AG04449 (cell line): ENCODE measurements around the gene GPN1.
A peak's percentile ranks its signal among the peaks of the same experiment; 100 is the strongest.

ENCODE experiments used
- CTCF ChIA-PET: fragments of 350-600 bp; formaldehyde crosslinking; extraction: SDS; loops from one replicate; lab custom pipeline; 2021; ENCODE audit warnings: antibody characterized with exemption; lab: Yijun Ruan, JAX
- POLR2A ChIA-PET: fragments of 400-600, 350-600 bp; formaldehyde crosslinking; extraction: SDS; loops from one replicate; lab custom pipeline; 2020; ENCODE audit warnings: antibody characterized with exemption, inconsistent platforms; lab: Yijun Ruan, JAX
- DNase-seq: peaks from one replicate; pipeline ENCODE4 v3.0.0-alpha.2; 2010; ENCODE audit warnings: low read depth, low spot score
- H3K4me3 ChIP-seq: 2 replicates; pipeline ENCODE4 v1.5.1; 2011; ENCODE audit warnings: low read depth, mild to moderate bottlenecking, control low read depth, low read length
- TF ChIP-seq, protein P1 (sequence below): IDR thresholded peaks from one replicate; pipeline ENCODE4 v1.5.1; 2011; ENCODE audit warnings: mild to moderate bottlenecking, moderate library complexity, low read length, control low read depth, inconsistent platforms; ENCODE audit not compliant: insufficient read depth; ENCODE audit errors: missing control alignments

GPN1 gene

DNA sequence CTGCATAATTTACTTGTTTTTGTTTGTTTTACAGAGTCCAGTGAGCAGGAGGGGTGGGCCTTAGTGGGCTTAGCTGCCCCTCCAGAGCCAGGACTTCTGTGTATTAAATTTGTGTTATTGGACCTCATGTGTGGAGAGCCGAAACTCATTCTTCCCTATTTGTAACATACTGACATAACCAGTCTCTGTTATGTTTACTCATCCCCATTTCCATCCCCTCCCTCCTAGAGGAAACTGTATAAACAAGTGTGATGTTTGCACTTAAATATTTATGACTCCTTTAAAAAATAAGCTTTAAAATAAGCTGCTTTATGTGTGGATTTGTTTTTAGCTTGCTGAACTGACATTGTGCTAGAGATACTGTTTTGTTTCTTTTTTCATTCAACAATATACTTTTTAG lies 32.2 kb upstream of the GPN1 start:
- no peak for DNase-seq
- TF ChIP-seq, protein P1, sequence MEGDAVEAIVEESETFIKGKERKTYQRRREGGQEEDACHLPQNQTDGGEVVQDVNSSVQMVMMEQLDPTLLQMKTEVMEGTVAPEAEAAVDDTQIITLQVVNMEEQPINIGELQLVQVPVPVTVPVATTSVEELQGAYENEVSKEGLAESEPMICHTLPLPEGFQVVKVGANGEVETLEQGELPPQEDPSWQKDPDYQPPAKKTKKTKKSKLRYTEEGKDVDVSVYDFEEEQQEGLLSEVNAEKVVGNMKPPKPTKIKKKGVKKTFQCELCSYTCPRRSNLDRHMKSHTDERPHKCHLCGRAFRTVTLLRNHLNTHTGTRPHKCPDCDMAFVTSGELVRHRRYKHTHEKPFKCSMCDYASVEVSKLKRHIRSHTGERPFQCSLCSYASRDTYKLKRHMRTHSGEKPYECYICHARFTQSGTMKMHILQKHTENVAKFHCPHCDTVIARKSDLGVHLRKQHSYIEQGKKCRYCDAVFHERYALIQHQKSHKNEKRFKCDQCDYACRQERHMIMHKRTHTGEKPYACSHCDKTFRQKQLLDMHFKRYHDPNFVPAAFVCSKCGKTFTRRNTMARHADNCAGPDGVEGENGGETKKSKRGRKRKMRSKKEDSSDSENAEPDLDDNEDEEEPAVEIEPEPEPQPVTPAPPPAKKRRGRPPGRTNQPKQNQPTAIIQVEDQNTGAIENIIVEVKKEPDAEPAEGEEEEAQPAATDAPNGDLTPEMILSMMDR: no peak
- ChIA-PET CTCF (interaction anchor here (1.0 to 1.7 kb wide), 2 partner anchors 13 to 86 kb away, joined by 3 to 7 read pairs; no protein-coding TSS in a partner anchor), POLR2A (interaction anchor here (0.7 kb wide), 1 partner anchor 14 kb away, joined by 3 read pairs; no protein-coding TSS in a partner anchor)
- no peak overlapping the region for H3K4me3 ChIP-seq

DNA sequence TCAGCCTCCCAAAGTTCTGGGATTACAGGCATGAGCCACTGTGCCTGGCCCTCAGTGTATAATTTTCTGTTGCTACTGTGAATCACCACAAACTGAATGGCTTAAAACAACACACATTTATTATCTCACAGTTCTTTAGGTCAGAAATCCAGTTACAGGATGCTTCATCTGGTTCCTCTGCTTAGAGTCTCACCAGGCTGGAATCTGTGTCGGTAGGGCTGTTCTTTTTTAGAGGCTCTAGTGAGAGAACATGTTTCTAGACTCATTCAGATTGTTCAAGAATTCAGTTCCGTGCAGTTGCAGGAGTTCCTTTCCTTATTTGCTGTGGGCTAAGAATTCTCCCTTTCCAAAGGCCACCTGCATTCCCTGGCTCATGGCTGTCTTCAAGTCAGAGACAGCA lies 22.2 kb upstream of the GPN1 start:
- no peak overlapping the region for H3K4me3 ChIP-seq
- peak; percentile 51 for DNase-seq
- ChIA-PET CTCF (no interaction called here), POLR2A (no interaction called here)
- TF ChIP-seq, protein P1: no peak

DNA sequence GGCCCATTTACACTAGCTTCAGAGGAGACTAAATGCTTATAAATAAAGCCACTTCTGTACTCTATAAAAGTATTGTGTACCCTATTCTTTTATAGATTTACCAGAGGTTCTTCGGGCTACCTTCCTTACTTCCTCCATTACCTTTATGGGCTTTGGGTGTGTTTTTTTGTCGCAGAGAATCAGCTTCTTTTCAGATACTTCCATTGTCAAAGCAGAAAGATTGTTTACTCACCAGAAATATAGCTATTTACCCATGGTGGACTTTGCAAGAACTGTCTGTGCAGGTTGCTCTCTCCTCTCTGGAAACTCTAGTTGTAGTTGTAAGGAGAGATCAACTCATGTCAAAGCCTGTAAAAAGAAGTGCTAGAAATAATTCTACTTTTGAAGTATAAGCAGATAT lies 14.9 kb upstream of the GPN1 start:
- H3K4me3 ChIP-seq: no peak overlapping the region
- TF ChIP-seq, protein P1: no peak
- CTCF ChIA-PET: interaction anchor here (1.3 kb wide), 1 partner anchor 69 kb away, joined by 4 read pairs; no protein-coding TSS in a partner anchor
- no peak for DNase-seq
- POLR2A ChIA-PET: no interaction called here

DNA sequence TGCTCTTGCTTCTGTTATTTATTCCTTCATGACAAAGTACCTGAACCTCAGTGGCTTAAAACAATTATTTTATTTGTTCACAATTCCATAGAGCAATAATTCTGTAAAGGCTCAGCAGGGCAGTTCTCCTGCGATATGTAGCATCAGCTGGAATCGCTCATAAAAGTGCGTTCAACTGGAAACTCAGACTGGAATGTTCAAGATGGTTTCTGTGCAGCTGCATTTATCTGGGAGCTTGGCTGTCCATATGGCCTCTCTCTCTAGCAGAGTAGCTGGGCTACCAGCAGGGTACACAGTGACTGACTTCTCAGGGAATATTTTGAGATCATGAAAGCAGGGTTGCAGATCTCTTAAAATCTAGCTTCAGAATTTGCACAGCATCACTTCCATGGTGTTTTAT lies 13.5 kb upstream of the GPN1 start:
- CTCF ChIA-PET: no interaction called here
- POLR2A ChIA-PET: no interaction called here

DNA sequence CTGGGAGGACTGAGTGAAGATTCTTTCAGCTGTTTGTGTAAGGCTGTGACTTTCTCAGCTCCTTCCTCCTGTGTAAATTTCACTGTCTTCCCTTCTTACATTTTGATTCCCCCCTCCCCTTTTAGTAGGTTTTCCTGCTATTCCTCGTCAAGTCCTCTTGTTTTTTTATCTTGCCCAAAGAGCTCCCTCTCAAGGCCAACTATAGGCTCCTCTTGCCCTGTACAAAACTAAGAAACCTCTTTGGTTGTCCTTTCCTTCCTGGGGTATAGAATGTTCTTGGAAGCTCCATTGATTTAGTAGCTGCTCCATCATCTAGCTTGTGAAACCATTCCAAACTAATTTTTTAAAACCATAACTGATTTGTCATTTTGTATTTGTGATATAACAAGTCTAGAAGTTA lies 7.3 kb upstream of the GPN1 start:
- no peak for DNase-seq
- POLR2A ChIA-PET: no interaction called here
- H3K4me3 ChIP-seq: no peak overlapping the region
- CTCF ChIA-PET: interaction anchor here (1.0 to 1.5 kb wide), 5 partner anchors 9 to 191 kb away, joined by 3 to 6 read pairs (median 4); no protein-coding TSS in a partner anchor
- TF ChIP-seq, protein P1: no peak

More for the DNA sequence above, 13.5 kb upstream of the GPN1 start:
- TF ChIP-seq, protein P1: no peak
- DNase-seq: no peak
- H3K4me3 ChIP-seq: no peak overlapping the region

DNA sequence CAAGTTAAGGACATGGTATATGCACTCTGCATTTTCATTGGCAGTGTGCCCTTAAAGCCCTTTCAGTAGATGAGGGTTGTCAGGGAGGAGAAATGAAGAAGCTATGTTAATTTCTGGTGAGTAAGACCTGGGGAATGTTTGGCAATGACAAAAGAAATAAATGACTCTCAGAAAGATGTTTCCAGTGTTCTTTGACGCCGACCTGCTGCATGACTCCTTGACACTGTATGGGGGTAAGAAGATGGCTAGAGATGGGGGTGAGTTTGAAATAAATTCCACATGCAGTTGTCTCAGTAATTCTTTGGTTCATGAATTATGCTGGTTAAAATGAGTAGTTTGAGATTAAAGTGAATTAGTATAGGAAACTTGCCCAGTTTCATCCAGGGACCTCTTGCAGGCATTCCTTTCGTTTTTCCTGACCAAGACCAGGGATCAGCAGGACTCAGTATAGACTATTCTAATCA lies 5.9 kb upstream of the GPN1 start:
- POLR2A ChIA-PET: interaction anchor here (1.0 kb wide), 1 partner anchor 18 kb away, joined by 3 read pairs; no protein-coding TSS in a partner anchor
- TF ChIP-seq, protein P1: no peak
- CTCF ChIA-PET: interaction anchor here (0.9 to 1.3 kb wide), 3 partner anchors 9 to 60 kb away, joined by 3 read pairs; no protein-coding TSS in a partner anchor
- no peak overlapping the region for H3K4me3 ChIP-seq
- DNase-seq: peak; percentile 91
